ENCODE results near the gene ZNF446.

The ZNF446 gene

GRCh38 chr19:58476498-58477015 is 405 bp downstream of the ZNF446 start:
- Histone ChIP-seq H4K20me1 (ENCODE audit: insufficient read depth, low read length) (no peaks in the 10 kb centered on the region), H3K4me3 (ENCODE audit: low read depth, low read length, poor library complexity, severe bottlenecking) (peak overlapping the region; percentile 80), H3F3A (ENCODE audit: insufficient read depth, low read length) (no peaks in the 10 kb centered on the region), H3K9ac (ENCODE audit: low read length) (peak overlapping the region; percentile 94), H3K9me2 (ENCODE audit: low read depth, low read length) (no peaks in the 10 kb centered on the region), H3K36me3 (ENCODE audit: insufficient read depth, low read length) (peaks cover 21% of the 10 kb centered on the region), H3K4me2 (ENCODE audit: low read length) (peak overlapping the region; percentile 94), H3K27me3 (ENCODE audit: insufficient read depth, low read length) (no peaks in the 10 kb centered on the region), H3K9me3 (ENCODE audit: low read length) (no peaks in the 10 kb centered on the region), H2AFZ (ENCODE audit: low read length) (no peak overlapping the region), H3K4me1 (ENCODE audit: insufficient read depth, low read length, severe bottlenecking) (peaks cover 19% of the 10 kb centered on the region), H3K27ac (ENCODE audit: low read depth, low read length, poor library complexity, severe bottlenecking) (peak overlapping the region; percentile 75), H3K79me2 (ENCODE audit: insufficient read depth, low read length) (no peaks in the 10 kb centered on the region)
- TF ChIP-seq EZH2 (IDR thresholded peaks at IDR 0.05; ENCODE audit: borderline replicate concordance, low read length), result no peak
- TF ChIP-seq CTCF (IDR thresholded peaks at IDR 0.05; ENCODE audit: low read length), result no peak

GRCh38 chr19:58477130-58477529 is 978 bp downstream of the ZNF446 start:
- TF ChIP-seq CTCF (IDR thresholded peaks at IDR 0.05; ENCODE audit: low read length) (no peak), EZH2 (IDR thresholded peaks at IDR 0.05; ENCODE audit: borderline replicate concordance, low read length) (no peak)
- Histone ChIP-seq H2AFZ (ENCODE audit: low read length) (no peak overlapping the region), H3K79me2 (ENCODE audit: insufficient read depth, low read length) (no peaks in the 10 kb centered on the region), H3K36me3 (ENCODE audit: insufficient read depth, low read length) (peaks cover 16% of the 10 kb centered on the region), H3K4me3 (ENCODE audit: low read depth, low read length, poor library complexity, severe bottlenecking) (peak overlapping the region; percentile 80), H3K27me3 (ENCODE audit: insufficient read depth, low read length) (no peaks in the 10 kb centered on the region), H3K9ac (ENCODE audit: low read length) (peak overlapping the region; percentile 94; the same call in 1 of the 2 replicates), H3K9me2 (ENCODE audit: low read depth, low read length) (no peaks in the 10 kb centered on the region), H4K20me1 (ENCODE audit: insufficient read depth, low read length) (no peaks in the 10 kb centered on the region), H3K4me2 (ENCODE audit: low read length) (peak overlapping the region; percentile 94), H3K27ac (ENCODE audit: low read depth, low read length, poor library complexity, severe bottlenecking) (no peak overlapping the region), H3K9me3 (ENCODE audit: low read length) (no peaks in the 10 kb centered on the region), H3K4me1 (ENCODE audit: insufficient read depth, low read length, severe bottlenecking) (peaks cover 19% of the 10 kb centered on the region), H3F3A (ENCODE audit: insufficient read depth, low read length) (no peaks in the 10 kb centered on the region)

- no peaks in the 10 kb centered on the region for H3K9me2 ChIP-seq (ENCODE audit: low read depth, low read length)
- H3K9me3 ChIP-seq (ENCODE audit: low read length), result no peaks in the 10 kb centered on the region
- no peaks in the 10 kb centered on the region for H3K27me3 ChIP-seq (ENCODE audit: insufficient read depth, low read length)
- no peak for TF ChIP-seq EZH2 (IDR thresholded peaks at IDR 0.05; ENCODE audit: borderline replicate concordance, low read length)
- no peak for TF ChIP-seq CTCF (IDR thresholded peaks at IDR 0.05; ENCODE audit: low read length)
- H3K27ac ChIP-seq (ENCODE audit: low read depth, low read length, poor library complexity, severe bottlenecking), result no peak overlapping the region
- peaks cover 19% of the 10 kb centered on the region for H3K4me1 ChIP-seq (ENCODE audit: insufficient read depth, low read length, severe bottlenecking)
- H3K36me3 ChIP-seq (ENCODE audit: insufficient read depth, low read length), result peaks cover 8% of the 10 kb centered on the region; the same call in 1 of the 2 replicates
- H3K9ac ChIP-seq (ENCODE audit: low read length), result no peak overlapping the region
- no peak overlapping the region for H3K4me2 ChIP-seq (ENCODE audit: low read length)
- H4K20me1 ChIP-seq (ENCODE audit: insufficient read depth, low read length), result no peaks in the 10 kb centered on the region
- H3K4me3 ChIP-seq (ENCODE audit: low read depth, low read length, poor library complexity, severe bottlenecking), result no peak overlapping the region
- H3F3A ChIP-seq (ENCODE audit: insufficient read depth, low read length), result no peaks in the 10 kb centered on the region
- H3K79me2 ChIP-seq (ENCODE audit: insufficient read depth, low read length), result no peaks in the 10 kb centered on the region
- H2AFZ ChIP-seq (ENCODE audit: low read length), result no peak overlapping the region
These were observed 1.7 kb downstream of the ZNF446 start for GRCh38 chr19:58477871-58478270.

Data from OCI-LY1 (cell line).